ENCODE measurements around the gene FAM185A.

DNA sequence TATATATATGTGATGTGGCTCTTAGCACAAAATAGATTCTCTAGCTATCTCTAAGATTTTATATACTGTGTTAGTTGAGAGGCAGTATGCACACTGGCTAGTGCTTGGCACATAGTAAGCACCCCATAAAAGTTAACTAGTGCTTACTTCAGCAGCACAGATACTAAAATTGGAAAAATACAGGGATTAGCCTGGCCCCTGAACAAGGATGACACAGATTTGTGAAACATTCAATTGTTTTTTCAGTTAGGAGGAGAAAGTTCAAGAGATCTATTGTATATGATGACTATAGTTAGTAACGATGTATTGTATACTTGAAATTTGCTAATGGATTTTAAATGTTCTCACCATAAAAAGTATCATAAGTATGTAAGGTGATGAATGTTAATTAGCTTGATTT is 85.7 kb downstream of the FAM185A start:
- TF ChIP-seq, protein P1, sequence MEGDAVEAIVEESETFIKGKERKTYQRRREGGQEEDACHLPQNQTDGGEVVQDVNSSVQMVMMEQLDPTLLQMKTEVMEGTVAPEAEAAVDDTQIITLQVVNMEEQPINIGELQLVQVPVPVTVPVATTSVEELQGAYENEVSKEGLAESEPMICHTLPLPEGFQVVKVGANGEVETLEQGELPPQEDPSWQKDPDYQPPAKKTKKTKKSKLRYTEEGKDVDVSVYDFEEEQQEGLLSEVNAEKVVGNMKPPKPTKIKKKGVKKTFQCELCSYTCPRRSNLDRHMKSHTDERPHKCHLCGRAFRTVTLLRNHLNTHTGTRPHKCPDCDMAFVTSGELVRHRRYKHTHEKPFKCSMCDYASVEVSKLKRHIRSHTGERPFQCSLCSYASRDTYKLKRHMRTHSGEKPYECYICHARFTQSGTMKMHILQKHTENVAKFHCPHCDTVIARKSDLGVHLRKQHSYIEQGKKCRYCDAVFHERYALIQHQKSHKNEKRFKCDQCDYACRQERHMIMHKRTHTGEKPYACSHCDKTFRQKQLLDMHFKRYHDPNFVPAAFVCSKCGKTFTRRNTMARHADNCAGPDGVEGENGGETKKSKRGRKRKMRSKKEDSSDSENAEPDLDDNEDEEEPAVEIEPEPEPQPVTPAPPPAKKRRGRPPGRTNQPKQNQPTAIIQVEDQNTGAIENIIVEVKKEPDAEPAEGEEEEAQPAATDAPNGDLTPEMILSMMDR (IDR thresholded peaks at IDR 0.05), result no peak
- TF ChIP-seq ZFX (IDR thresholded peaks at IDR 0.05; ENCODE audit: borderline replicate concordance), result no peak

Measured in 22Rv1 (cell line).